GM12873 (cell line): Measurements from ENCODE around the gene SLC39A11.

ENCODE experiments used
- TF ChIP-seq, protein P1 (sequence below): IDR thresholded peaks from 2 replicates; pipeline ENCODE4 v1.5.1; 2012; ENCODE audit warnings: low read depth, mild to moderate bottlenecking, moderate library complexity, low read length, control low read depth; ENCODE audit not compliant: insufficient read depth; ENCODE audit errors: missing control alignments

SLC39A11 gene

DNA sequence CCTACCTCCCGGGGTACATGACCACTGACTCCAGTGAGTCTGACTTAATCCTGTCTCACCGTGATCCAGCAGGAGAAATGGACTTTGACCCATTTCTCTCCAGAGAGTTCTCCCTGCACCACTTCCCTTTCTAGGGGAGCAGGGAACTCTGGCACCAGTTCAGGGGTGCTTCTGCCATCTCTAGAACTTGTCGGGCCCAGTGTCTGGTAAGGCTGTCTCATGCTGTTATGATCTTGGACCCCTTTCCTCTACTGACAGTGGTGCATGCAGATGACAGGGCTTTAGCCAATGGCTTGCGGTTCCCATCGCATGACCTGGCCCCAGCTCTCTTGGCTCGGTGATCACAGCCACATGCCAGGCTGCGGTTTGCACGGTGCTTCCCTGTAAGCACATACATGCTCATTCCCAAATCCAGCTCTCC is 62.0 kb downstream of the SLC39A11 start:
- TF ChIP-seq, protein P1, sequence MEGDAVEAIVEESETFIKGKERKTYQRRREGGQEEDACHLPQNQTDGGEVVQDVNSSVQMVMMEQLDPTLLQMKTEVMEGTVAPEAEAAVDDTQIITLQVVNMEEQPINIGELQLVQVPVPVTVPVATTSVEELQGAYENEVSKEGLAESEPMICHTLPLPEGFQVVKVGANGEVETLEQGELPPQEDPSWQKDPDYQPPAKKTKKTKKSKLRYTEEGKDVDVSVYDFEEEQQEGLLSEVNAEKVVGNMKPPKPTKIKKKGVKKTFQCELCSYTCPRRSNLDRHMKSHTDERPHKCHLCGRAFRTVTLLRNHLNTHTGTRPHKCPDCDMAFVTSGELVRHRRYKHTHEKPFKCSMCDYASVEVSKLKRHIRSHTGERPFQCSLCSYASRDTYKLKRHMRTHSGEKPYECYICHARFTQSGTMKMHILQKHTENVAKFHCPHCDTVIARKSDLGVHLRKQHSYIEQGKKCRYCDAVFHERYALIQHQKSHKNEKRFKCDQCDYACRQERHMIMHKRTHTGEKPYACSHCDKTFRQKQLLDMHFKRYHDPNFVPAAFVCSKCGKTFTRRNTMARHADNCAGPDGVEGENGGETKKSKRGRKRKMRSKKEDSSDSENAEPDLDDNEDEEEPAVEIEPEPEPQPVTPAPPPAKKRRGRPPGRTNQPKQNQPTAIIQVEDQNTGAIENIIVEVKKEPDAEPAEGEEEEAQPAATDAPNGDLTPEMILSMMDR, result no peak

GRCh38 chr17:73029991-73030390 is 62.5 kb downstream of the SLC39A11 start:
- TF ChIP-seq, protein P1, result no peak

- TF ChIP-seq, protein P1, result no peak
These were observed 63.5 kb downstream of the SLC39A11 start for GRCh38 chr17:73029021-73029420.

GRCh38 chr17:73028299-73028755 is 64.2 kb downstream of the SLC39A11 start:
- TF ChIP-seq, protein P1, result no peak

- TF ChIP-seq, protein P1, result no peak
These were observed 65.3 kb downstream of the SLC39A11 start for GRCh38 chr17:73027130-73027741.

GRCh38 chr17:73025041-73025560 is 67.4 kb downstream of the SLC39A11 start:
- TF ChIP-seq, protein P1, result no peak

DNA sequence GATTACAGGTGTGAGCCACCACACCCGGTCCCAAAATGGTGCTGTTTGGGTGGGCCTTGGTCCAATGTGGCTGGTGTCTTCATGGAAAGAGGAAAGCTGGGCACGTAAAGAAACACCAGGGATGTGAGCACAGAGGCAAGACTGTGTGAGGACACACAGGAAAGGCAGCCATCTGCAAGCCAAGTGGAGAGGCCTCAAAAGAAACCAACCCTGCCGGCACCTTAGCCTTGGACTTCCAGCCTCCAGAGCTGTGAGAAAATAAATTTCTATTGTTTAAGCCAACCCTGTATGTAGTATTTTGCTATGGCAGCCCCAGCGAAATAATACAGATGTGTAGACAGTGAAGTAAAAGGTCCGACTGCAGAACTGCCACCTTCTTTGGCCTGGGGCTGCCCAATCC is 68.7 kb downstream of the SLC39A11 start:
- TF ChIP-seq, protein P1, result no peak
